C1 segment of cervical spinal cord (tissue), 14 donors: Measurements from ENCODE around the gene PGP.

ENCODE experiments used
- DNase-seq, 14 donors: peaks; one replicate each; lab custom pipeline; 2025; lab: John Stamatoyannopoulos, UW

PGP gene

DNA sequence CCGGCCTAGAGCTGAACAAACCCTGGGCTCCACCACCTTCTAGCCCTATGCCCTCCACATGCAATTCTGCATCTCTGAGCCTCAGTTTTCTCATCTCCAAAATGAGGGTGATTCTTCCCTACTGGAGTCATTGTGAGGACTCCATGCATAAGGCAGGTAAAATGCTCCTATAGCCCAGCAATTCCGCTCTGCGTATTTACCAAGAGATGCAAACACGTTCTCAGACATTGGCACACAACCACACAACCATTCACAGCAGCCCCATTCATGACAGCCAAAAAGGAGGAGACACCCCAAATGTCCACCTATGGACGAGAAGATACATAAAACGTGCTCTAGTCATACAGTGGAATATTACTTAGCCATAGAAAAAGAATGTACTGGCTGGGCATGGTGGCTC, 14.3 kb downstream of the PGP start:
- DNase-seq = no peak

DNA sequence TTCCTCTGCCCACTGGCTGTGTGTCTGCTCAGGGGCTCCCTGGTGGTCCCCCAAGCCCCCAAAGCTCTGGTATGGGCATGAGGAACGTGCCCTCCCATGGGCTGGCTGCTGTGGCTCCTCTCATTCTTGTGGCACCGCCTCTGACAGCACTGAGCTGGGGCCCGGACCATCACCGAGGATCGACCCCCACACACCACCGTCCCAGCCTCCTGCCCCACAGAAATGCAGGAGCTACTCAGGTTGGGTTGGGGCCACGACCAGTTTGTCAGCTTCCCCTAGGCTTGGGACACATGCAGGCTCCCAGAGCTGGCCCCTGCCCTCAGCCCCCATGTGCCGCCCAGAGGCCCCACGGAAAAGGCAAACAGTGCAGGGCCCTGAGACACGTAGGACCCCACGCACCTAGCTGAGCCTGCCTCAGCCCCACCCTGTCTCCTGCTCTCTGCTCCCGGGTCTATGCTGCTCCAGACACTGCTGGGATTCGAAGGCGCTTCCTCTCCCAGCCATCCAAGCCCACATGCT, 15.0 kb downstream of the PGP start:
- no peak for DNase-seq

DNA sequence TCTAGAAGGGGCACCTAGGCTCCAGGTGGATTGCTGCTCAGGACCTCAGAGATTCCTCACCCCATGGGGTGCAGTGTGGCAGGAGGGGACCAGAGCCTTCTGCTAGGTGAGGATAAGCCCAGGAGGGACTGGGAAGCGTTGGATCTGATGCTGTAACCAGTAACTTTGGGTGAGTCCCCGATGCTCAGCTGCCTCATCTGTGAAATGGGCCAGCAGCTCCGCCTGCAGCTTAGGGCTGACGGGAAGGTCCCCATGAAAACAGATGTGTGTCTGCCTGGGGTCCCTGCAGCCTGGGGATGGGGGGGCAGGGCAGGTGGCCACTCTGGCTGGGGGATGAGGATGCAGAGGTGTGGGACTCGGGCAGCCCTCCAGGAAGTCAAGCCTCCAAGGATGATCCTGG, 15.5 kb downstream of the PGP start:
- no peak for DNase-seq

DNA sequence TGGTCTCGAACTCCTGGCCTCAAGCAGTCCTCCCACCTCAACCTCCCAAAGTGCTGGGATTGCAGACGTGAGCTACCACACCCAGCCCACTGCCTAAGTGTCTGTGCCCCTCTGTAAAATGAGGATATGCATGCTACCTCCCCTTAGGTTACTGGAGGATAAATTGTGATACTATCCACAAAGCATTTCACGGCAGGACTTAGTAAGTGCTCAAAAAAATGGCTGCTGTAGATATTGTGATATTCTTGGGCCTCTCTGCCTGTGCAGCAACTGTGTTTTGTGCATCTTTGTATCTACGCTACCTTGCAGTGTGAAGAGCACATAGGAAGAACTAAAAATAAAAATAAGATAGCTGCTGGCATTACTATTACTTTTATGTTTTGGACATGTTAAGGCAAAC, 16.4 kb downstream of the PGP start:
- no peak for DNase-seq

DNA sequence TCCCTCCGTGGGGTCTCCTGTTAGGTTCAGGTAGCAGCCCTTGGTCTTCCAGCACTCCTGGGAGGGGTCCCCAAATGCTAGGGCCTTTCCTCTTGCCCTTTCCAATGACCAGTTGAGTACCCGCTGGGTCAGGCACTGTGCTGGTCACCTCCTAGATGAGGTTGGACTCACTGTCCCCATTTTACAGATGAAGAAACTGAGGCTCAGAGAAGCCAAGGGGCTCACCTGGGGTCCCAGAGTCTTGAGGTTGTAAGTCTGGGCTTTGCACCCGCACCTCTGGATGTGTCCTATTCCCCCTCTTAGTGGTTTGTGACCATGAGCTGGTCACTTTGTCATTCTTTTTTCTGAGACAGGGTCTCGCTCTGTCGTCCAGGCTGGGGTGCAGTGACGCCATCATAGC, 16.9 kb downstream of the PGP start:
- DNase-seq = no peak

DNA sequence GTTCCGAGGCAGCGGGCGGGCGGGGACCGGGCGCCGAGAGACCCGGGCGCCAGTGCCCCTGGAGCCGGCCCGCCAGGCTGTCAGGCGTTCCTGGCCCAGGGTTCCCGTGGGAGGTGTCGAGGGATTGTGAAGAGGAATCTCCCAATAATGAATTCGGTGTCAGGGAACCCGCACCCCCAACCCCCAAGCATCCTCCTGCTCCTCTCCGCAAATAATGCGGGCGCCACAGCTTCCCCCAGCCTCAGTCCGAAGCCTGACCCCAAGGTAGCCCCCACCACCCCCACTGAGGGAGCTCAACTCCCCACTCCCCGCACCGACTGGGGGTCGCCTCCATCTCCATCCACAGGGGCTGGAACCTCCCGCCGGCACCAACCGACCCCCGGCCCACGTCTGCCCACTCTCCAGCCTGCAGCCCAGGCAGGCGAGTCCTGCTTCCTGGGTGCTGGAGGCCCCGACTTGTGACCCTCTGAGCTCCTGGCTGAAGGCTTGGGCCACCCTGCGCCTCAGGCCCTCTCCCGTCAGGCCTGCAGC, 17.6 kb downstream of the PGP start:
- DNase-seq = no peak

DNA sequence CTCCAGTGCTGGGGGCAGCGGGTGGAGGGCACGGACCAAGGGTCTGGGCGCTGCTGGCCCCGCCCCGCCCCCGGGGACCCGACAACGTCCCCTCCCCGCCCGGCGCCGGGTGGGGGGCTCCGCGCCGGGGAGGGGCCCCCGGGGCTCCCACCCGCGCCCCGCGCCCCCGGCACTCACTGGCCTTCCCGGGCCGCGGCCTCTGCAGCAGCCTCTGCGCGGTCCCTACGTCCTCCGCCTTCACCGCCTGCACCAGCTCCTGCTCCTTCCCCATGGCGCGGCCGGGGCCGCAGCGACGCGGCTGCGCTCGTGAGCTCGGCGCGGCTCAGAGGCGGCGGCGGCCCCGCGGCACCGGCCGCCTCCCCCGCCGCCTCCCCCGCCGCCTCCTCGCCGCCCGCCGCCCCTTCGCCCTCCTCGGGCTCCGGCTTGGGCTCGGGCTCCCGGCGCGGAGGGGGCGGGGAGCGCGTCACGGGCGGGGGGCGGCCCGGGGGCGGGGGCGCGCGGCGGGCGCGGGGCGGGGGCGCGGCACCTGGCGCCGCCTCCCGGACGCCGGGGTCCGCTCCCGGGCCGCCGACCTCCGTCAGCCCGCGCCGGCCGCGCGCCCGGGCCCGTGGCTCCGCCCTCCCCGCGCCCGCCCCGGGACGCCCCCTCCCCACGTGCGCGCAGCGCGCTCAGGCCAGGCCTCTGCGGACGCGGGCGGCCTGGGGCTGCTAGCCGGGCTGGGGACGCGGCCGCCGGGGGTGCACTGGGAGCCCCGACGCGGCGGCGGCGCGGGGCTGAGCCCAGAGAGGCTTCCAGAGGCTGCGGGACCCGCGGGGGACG, 18.3 kb downstream of the PGP start, which contains the start of gene CASKIN1:
TSS of gene CASKIN1 (minus strand) at position 444 of the 819 bp plus-strand sequence. CDS start at position 271, 173 bp downstream.
- no peak for DNase-seq

- DNase-seq = no peak
Observed at GRCh38 chr16:2195322-2196161, 19.1 kb downstream of the PGP start.

- peak in 1 of 14 donors; percentile 40 for DNase-seq
Observed at GRCh38 chr16:2194852-2195321, 19.8 kb downstream of the PGP start.

- DNase-seq = no peak
Observed at GRCh38 chr16:2194166-2194834, 20.3 kb downstream of the PGP start.

GRCh38 chr16:2191446-2191706, 23.3 kb downstream of the PGP start:
- DNase-seq = peak in 1 of 14 donors; percentile 50

DNA sequence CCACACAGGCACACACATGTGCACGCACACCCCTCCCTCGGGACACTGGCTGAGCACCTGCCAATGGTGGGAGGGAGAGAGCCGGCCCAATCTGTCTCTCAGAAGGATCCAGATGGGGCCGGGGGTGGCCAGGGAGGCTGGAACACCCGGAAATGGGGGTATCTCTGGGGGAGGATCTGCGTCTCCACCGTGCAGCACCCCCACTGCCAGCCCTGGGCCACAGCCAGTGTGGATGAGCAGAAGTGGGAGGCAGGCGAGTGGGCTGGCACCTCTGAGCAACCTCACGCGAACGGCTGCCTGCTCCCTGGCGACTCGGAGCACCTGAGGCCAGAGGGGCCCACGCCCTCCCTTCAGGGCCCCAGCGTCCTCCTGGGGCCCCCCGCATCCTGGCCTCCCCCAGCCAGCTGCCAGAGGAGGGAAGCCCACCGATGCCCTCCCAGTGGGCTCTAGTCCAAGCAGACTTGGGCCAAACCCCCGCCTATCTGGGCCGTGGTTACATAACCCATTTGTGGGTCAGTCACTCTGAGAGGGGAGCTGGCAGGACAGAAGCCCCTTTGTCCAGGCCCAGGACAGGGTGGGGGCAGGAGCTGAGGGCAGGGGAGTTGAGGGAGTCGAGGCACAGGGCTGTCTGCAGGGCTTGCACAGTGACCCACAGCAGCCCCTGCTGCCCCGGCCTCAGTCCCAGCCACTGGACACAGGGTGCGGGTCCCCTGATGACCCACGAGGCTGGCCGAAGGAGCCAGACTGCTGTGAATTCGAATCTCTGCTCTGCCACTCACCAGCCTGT, 23.8 kb downstream of the PGP start:
- DNase-seq = peak in 9 of 14 donors; percentile 7 to 68 (median 34)

GRCh38 chr16:2190002-2190658, 24.5 kb downstream of the PGP start:
- no peak for DNase-seq

DNA sequence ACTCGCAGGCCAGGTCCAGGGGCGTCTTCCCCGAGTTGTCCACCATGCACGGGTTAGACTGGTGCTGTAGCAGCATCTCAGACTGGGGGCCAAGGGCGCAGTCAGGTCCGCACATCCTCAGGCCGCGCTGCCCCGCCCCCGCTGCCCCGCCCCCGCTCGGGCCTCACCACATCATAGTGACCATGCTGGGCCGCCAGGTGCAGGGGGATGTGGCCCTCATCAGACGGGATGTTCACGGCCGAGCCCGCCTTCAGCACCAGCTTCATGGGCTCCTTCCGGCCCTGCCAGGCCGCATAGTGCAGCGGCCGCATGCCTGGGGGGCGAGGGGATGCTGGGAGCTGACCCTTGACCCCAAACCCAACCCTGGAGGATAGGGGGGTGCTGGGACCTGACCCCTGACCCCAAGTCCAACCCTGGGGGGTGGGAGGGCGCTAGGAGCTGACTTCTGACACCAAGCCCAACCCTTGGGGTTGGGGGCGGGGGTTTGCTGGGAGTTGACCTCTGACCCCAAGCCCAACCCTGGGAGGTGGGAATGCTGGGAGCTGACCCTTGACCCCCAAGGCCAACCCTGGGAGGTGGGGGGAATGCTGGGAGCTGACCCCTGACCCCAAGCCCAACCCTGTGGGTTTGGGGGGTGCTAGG, 25.3 kb downstream of the PGP start:
- no peak for DNase-seq

DNA sequence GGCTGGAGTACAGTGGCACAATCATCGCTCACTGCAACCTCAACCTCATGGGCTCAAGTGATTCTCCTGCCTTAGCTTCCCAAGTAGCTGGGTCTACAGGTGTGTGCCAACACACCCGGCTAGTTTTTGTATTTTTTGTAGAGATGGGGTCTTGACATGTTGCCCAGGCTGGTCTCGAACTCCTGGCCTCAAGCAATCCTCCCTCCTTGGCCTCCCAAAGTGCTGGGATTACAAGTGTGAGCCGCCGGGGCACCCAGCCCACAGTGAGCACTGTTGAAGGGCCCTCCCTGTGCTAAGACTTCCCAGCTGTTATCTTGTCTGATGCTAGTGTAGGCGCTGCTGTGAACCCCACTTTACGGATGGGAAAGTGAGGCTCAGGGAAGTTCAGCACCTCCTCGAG, 26.2 kb downstream of the PGP start:
- no peak for DNase-seq

DNA sequence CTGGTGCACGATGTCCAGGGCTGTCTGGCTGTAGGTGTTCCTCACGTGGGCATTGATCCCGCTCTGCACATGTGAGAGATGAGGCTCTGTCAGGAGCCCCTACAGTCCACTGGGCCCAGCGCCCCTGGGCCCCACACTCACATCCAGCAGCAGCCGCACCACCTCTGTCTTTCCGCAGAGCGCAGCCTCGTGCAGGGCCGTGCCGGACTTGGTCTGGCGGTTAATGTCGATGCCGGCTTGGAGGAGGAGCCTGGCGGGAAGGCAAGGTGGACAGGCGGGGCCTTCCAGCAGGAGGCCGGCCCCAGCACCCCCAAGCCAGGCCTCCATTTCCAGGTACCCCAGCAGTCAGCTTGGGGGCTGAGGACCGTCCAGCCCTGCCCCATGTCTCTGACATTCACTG, 27.4 kb downstream of the PGP start:
- no peak for DNase-seq

DNA sequence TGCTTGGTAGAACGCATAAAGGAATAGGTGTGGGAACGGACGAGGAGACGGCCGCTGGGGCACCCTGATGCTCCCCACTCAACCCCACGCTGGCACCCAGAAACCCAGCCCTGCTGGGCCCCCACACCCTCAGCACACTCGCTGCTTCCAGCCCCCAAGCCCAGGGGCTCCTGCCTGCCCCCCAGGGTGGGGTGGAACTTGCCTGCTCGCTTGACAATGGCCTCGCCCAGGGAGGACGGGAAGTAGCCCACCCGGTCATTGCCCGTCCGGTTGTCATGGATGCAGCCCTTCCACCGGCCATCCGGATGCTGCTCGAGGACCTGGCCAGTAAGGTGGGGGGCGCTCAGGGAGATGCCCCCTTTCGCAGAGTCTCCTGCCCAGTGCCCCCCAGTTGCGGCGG, 28.1 kb downstream of the PGP start:
- no peak for DNase-seq

DNA sequence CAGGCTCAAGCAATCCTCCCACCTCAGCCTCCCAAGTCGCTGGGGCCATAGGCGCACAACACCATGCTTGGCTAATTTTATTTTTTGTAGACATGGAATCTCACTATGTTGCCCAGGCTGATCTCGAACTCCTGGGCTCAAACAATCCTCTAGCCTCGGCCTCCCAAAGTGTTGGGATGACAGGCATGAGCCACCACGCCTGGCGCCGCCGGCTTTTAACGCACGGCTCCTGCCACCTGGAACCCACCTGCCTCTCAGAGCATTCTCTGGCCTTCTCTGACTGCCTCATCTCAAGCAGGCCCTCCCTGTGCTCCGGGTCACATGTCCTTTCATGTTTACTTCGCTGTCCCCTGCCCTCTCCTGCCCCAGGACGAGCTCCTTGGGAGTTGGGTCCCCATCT, 28.6 kb downstream of the PGP start:
- DNase-seq = no peak

- DNase-seq = no peak
Observed at GRCh38 chr16:2184962-2185361, 29.7 kb downstream of the PGP start.

GRCh38 chr16:2184346-2184745, 30.3 kb downstream of the PGP start:
- DNase-seq = no peak
